Panc1 (cell line): Measurements from ENCODE around the gene PBX1. TPM values are rescaled to one million over a fixed set of nuclear protein-coding genes. Genes with fewer than 3 reads are reported as not detected.

Experiments used
- ATAC-seq: fragments of 200-7000 bp; cut with Tn5 transposase; 2 replicates; pipeline ENCODE4 v1.9.1; 2020; ENCODE audit warnings: mild to moderate bottlenecking, moderate library complexity
- BruUV-seq: library from RNA; stranded (reverse); fragments of 400-500 nt; replicated peaks from 2 replicates; lab custom pipeline; 2021; lab: Mats Ljungman, UMichigan
- CTCF ChIA-PET: fragments of 300-600 bp; sonication (Branson Sonifier 250); formaldehyde crosslinking; loops from one replicate; lab custom pipeline; 2022; ENCODE audit warnings: antibody characterized with exemption; lab: Charles Lee
- POLR2A ChIA-PET: fragments of 300-600 bp; sonication (Branson Sonifier 250); formaldehyde crosslinking; loops from one replicate; lab custom pipeline; 2022; ENCODE audit warnings: antibody characterized with exemption; lab: Charles Lee
- DNase-seq: peaks from one replicate; pipeline ENCODE4 v3.0.0-alpha.2; 2010; ENCODE audit warnings: low read depth, low spot score
- H3K27ac ChIP-seq: 2 replicates; pipeline ENCODE4 v1.5.1; 2011; ENCODE audit warnings: mild to moderate bottlenecking, low read length, inconsistent platforms
- H3K27me3 ChIP-seq: fragments of 200-500 bp; sonication (Bioruptor generic); 2 replicates; pipeline ENCODE4 v1.6.0; 2014; ENCODE audit warnings: low read length, inconsistent platforms; ENCODE audit not compliant: control insufficient read depth, insufficient read depth
- H3K36me3 ChIP-seq: fragments of 200-500 bp; sonication (Bioruptor generic); 2 replicates; pipeline ENCODE4 v1.5.1; 2014; ENCODE audit warnings: inconsistent platforms, mild to moderate bottlenecking, low read length, moderate library complexity; ENCODE audit not compliant: control insufficient read depth, insufficient read depth
- H3K4me1 ChIP-seq: 2 replicates; pipeline ENCODE4 v1.5.1; 2011; ENCODE audit warnings: inconsistent platforms, mild to moderate bottlenecking, low read length, moderate library complexity; ENCODE audit not compliant: control insufficient read depth, insufficient read depth
- H3K4me3 ChIP-seq, 2 experiments: 2 replicates each; pipeline ENCODE4 v1.5.1; 2011 to 2012; ENCODE audit warnings: low read depth in 2 of 2, low read length in 2 of 2, mild to moderate bottlenecking in 2 of 2, inconsistent platforms in 1 of 2, moderate library complexity in 1 of 2
- H3K9me3 ChIP-seq: fragments of 200-500 bp; sonication (Bioruptor generic); 2 replicates; pipeline ENCODE4 v1.5.1; 2014; ENCODE audit warnings: low read depth, mild to moderate bottlenecking, inconsistent platforms, low read length, moderate library complexity; ENCODE audit not compliant: control insufficient read depth, insufficient read depth
- CTCF ChIP-seq: fragments of 450-650 bp; IDR thresholded peaks from 2 replicates; pipeline ENCODE4 v1.5.1; 2017; ENCODE audit warnings: mild to moderate bottlenecking
- POLR2AphosphoS5 ChIP-seq: IDR thresholded peaks from 2 replicates; pipeline ENCODE4 v1.6.1; 2012; ENCODE audit warnings: mild to moderate bottlenecking, low read depth, low read length, moderate library complexity
- REST ChIP-seq, 2 experiments: IDR thresholded peaks; 2 replicates each; pipeline ENCODE4 v1.6.1; 2011 to 2012; ENCODE audit warnings: low read depth in 2 of 2, control low read depth in 1 of 2, low read length in 1 of 2, mild to moderate bottlenecking in 1 of 2, moderate library complexity in 1 of 2; ENCODE audit not compliant: insufficient read depth in 1 of 2
- SIN3A ChIP-seq: IDR thresholded peaks from 2 replicates; pipeline ENCODE4 v1.6.1; 2012; ENCODE audit warnings: low read depth, mild to moderate bottlenecking, low read length, moderate library complexity, borderline replicate concordance; ENCODE audit not compliant: insufficient read depth
- TCF7L2 ChIP-seq: IDR thresholded peaks from 2 replicates; pipeline ENCODE4 v1.6.1; 2011; ENCODE audit warnings: mild to moderate bottlenecking, low read depth, low read length, inconsistent platforms
- in situ Hi-C: cut with HindIII; loops from 2 replicates; pipeline ENCODE4 v1.10.0; 2016; ENCODE audit warnings: low sequenced_read_pairs, low pct_unique_long_range_greater_than_20kb
- intact Hi-C: fragments of 100-400 bp; cut with micrococcal nuclease; formaldehyde crosslinking; loops from one replicate; pipeline ENCODE4 v1.10.0; 2022; ENCODE audit not compliant: unreplicated experiment
- total RNA-seq: library from RNA; stranded (reverse); gene quantifications from one replicate; pipeline ENCODE4 v1.2.1, GENCODE V29; 2021; ENCODE audit not compliant: unreplicated experiment

PBX1 gene
- total RNA-seq, 1 experiment from 2014 or later: 2.0 TPM

- Histone ChIP-seq H3K36me3 (no peaks in the 10 kb centered on the region), H3K4me3 (no peak overlapping the region), H3K4me1 (no peaks in the 10 kb centered on the region), H3K27me3 (no peaks in the 10 kb centered on the region), H3K9me3 (no peaks in the 10 kb centered on the region), H3K27ac (no peak overlapping the region)
- no TSS peak for BruUV-seq
- CTCF ChIA-PET: interaction anchor here (0.7 kb wide), 1 partner anchor 27 kb away, joined by 3 read pairs; no protein-coding TSS in a partner anchor
- intact Hi-C loops: no loop called here
- no peak for TF ChIP-seq REST (IDR thresholded peaks at IDR 0.05; ENCODE audit: insufficient read depth in 1 of 2, low read depth in 2 of 2, low read length in 1 of 2)
- TF ChIP-seq TCF7L2: no peak
- TF ChIP-seq CTCF: no peak
- TF ChIP-seq SIN3A: no peak
- TF ChIP-seq POLR2AphosphoS5: no peak
- DNase-seq (no peak), ATAC-seq (no peak)
- in situ Hi-C loops: no loop called here
- POLR2A ChIA-PET: no interaction called here
Measured at GRCh38 chr1:164701189-164701761, 142.3 kb downstream of the PBX1 start.

GRCh38 chr1:164702216-164702615 lies 143.2 kb downstream of the PBX1 start:
- ChIA-PET POLR2A (no interaction called here), CTCF (interaction anchor here (0.7 kb wide), 1 partner anchor 28 kb away, joined by 3 read pairs; no protein-coding TSS in a partner anchor)
- no TSS peak for BruUV-seq
- no peaks in the 10 kb centered on the region for H3K27me3 ChIP-seq
- no peak overlapping the region for H3K4me3 ChIP-seq
- no peaks in the 10 kb centered on the region for H3K36me3 ChIP-seq
- no peaks in the 10 kb centered on the region for H3K9me3 ChIP-seq
- no peak for ATAC-seq
- in situ Hi-C loops (no loop called here), intact Hi-C loops (no loop called here)
- no peaks in the 10 kb centered on the region for H3K4me1 ChIP-seq
- H3K27ac ChIP-seq: no peak overlapping the region
- TF ChIP-seq CTCF (no peak), REST (IDR thresholded peaks at IDR 0.05; ENCODE audit: insufficient read depth in 1 of 2, low read depth in 2 of 2, low read length in 1 of 2) (no peak), POLR2AphosphoS5 (no peak), TCF7L2 (no peak), SIN3A (no peak)
- no peak for DNase-seq
